ENCODE data around the gene TANC2. TPM values are rescaled to one million over a fixed set of nuclear protein-coding genes. Genes with fewer than 3 reads are reported as not detected.

Gene TANC2
- total RNA-seq, 1 experiment from 2014 or later, result 18.6 TPM

Small RNA genes lying within 50 kb of the gene (microRNA-seq; reads per million reads assigned to microRNA genes)
- gene MIR633 (ENCODE audit: borderline number of aligned reads), result not detected

Other genes starting within 250 kb of the TANC2 start
- 0.48 to 1.0 TPM (median 0.73 TPM) in 3 replicates for gene MARCHF10, start 157.9 kb upstream of the TANC2 start, total RNA-seq (2021)